NCI-H82 treated with DMSO at 0.1 percent for 48 hours (cell line): ENCODE results near the gene IGF1.
"Not testable (repeated sequence)": the region's sequence is repeated elsewhere in the genome, so short reads cannot be mapped to it uniquely, and the experiment has no call there.

Source experiments
- DNase-seq: peaks from one replicate; lab custom pipeline; 2025; ENCODE audit not compliant: unreplicated experiment; lab: John Stamatoyannopoulos, UW

IGF1 gene

DNA sequence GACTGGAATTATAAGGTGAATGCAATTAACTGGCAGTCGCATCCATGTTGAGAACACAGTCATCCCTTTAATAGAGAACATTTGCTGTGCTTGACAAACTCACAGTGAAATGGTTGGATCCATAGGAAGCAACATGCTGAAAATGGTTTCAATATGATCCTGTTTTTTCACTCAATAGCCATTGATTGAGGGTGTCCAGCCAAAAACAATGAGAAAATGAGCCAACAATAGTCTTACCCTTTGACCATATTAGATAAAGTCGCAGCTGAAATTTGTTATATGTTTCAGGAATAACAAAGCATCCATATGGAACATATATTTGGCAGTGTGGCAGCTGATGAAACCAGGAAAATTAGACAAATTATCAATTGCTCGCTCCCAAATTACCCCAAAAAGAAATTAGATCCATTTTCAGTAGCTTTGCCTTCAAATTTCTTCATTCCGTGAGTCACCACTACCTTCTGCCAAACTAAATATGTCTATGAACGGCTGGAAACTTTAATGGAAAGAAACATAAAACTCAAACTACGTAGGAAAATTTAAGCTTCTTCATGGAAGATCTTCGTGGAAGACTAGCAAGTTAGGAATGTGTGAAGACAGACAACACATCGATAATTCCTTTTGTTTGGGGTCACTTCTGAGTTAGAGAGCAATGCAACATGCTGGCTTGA is 17.4 kb downstream of the IGF1 start:
- DNase-seq: no peak

DNA sequence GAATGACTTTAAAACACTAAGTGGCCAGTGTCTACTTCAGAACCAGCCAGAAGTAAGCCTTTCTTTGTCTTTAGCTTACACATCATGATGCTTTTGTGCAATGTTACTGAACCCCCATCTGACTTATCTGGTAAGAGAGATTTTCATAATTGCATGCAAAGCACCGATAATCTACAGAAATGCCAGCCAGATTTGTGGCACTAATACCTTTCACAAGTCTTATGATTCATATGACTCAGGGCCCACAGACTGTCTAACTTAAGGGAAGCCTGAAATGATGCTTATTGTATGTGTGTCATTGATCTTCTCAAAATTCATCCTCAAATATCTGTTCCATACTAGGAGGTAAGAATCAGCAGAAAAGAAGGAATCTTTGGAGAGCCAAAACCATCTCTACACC is 18.0 kb downstream of the IGF1 start:
- no peak for DNase-seq

DNA sequence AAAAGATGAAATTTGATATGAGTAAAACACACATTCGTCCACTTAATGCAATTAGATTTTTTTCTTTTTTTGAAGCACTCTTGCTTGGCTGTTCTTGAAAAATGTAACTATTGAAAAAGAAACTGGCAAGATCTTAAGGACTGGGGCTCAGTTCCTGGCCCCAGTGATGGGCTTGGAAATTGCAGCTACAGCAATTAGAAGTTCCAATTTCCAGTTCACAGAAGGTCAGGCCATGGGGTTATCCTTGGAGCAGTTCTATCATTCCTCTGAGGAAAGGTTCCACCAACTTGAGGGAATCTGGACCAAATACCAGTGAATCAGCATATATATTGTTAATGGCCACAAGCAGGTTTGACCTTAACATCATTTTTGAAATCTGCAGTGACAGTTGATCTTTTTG is 18.9 kb downstream of the IGF1 start:
- DNase-seq: no peak

DNA sequence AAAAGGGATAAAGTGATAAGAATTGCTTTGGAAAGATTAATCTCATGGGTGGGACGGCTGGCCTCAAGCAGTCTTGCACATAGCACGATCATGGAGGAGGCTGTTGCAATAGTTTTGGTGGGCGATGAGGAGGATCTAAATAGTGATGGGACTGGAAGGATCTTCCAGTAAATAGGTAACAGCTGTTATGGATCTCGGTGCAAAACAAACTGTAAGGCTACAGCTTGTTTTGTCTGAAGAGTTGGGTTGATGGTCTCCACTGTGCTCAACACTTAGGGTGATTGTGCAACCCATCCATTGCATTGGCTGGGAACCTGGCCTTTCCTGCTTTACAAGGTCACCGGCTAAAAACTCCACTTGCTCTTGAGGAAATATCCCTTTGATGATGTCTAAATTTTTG is 21.0 kb downstream of the IGF1 start:
- no peak for DNase-seq

DNA sequence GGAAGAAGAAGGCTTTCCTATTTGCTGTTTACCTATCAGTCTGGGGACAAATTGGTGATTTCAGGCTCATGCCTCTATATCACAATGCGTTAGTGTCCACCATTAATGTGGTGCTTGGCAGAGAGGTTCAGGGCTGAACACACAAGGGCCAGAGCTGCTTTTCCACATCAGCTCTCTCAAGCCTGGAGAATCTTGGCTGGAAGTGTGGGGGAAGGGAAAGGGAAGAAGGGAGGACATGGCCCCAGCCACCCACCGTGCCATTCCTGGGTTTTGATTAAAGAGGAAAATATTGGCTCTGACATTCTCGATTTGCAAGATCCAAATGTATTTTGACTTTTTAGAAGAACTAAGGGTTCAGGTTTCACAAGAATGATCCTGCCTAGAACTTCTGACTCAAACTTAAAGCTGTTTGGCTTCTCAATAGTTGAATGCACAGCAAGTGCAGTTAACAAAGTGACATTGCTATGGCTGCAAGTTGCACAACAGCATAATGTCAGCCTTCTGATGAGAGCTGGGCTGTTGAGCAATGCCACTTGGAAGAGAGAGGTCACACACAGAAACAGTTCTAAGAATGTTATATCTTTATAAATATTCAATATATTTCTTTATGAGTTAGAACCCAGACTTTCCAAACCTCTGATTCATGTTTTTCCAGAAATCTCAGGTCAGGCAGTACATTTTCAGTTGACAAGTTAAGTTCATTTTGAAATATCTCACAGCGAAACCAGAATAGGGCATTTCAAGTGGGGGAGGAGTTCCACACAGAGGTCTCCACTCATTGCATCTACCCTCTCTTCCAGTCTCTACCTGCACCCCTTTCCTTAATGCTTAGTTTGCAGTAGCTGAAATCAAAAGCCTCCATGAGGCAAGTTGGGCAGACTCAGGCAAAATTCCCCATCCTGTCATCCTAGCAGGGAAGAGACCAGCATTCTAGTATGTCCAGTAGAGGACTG is 25.3 kb downstream of the IGF1 start:
- DNase-seq: no peak

DNA sequence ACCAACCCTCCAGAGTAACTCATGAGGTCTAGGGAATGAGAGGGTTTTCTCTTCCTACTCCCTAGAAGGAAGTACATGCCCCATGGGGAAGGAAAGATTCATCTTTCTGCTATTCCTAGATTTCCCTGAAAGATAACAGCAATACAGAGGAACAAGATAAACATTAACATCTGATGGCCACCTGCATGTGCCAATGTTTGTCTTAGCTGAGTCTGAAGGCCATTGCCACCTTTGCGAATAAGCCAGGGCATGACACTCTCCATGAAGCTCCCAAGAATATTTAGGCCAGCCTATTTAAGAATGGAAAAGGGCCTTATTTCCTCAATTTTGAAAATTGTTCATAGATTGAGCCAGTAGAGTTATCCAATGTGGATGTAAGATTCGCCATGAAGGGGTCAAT is 26.0 kb downstream of the IGF1 start:
- no peak for DNase-seq

DNA sequence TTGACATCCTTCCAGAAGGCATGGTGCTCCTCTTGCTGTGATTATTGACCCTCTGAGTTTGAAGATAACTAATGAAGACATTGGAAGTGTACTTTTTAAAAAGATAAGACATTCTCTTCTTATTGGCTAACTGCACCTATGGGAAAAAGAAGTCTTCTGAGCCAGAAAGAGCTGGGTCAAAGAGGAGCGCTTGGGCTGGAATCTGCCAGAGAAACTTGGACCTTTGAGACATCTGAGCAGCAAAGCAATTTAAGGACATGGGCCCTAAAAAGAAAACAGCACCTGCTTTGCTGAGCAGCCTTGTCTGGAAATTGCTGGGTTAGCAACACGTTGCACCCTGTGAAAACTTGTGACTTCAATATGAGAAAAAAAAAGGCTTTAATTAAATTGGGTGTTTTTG is 27.8 kb downstream of the IGF1 start:
- DNase-seq: no peak

DNA sequence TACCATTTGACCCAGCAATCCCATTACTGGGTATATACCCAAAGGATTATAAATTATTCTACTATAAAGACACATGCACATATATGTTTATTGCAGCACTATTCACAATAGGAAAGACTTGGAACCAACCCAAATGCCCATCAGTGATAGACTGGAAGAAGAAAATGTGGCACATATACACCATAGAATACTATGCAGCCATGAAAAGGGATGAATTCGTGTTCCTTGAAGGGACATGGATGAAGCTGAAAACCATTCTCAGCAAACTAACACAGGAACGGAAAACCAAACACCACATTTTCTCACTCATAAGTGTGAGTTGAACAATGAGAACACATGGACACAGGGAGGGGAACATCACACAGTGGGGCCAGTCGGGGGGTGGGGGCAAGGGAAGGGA is 31.3 kb downstream of the IGF1 start:
- DNase-seq: not testable (repeated sequence)

DNA sequence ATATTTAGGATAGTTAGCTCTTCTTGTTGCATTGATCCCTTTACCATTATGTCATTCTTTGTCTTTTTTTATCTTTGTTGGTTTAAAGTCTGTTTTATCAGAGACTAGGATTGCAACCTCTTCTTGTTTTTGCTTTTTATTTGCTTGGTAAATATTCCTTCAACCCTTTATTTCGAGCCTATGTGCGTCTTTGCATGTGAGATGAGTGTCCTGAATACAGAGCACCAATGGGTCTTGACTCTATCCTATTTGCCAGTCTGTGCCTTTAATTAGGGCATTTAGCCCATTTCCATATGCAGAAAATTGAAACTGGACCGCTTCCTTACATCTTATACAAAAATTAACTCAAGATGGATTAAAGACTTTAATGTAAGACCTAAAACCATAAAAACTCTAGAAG is 32.9 kb downstream of the IGF1 start:
- DNase-seq: not testable (repeated sequence)

DNA sequence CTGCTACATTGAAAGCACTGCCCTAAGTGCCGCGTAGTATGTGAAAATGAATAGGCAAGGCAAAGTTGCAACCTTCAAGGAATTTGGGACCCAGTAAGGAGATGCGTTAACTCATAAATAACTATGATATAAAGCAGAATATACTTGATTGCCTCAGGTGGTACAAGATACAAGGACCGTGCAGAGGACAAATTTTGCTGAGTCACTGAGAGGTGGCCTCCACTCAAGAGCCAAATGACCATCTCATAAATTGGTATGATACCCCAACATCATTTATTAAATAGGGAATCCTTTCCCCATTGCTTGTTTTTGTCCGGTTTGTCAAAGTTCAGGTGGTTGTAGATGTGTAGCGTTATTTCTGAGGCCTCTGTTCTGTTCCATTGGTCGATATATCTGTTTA is 35.7 kb downstream of the IGF1 start:
- DNase-seq: no peak

DNA sequence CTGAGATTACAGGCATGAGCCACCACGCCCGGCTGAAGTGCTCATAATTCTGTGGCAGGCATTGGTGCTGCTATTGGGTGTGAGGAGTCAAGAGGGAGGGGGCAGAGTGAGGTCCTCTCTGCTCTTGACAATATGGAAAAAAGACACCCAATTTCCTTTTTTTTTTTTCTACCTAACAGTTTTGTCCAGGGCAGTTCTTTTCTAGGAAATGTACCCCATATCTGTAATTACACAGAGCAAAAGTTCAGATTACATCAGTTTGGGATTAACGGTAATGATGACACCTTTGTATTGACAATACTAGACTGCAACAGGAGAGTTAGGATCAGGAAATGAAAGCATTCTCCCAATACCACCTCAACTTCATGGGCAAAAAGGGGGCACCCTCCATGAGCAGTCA is 36.3 kb downstream of the IGF1 start:
- no peak for DNase-seq

DNA sequence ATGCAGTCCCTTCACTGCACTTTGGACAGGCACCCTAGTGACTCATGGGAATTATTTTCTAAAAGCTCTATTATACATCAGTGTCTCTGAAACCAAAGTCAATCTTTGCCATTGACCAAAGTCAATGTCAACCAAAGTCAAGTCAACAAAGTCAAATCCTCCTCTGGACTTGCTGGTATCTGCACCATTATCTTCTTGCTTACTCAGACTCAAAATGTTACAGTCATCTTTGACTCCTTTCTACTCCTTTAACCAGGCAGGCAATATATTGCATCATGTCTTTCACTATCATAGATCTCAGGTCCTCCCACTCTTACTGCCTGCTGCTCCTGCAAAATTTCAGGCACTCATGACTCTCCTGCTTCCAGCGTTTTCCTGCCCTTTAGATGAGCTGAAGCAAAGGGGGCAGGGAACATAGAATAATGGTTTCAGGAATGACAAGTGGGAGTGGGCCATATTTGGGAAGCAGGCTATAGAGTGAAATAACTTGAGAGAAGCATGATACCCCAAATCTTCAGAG is 39.2 kb downstream of the IGF1 start:
- DNase-seq: no peak

DNA sequence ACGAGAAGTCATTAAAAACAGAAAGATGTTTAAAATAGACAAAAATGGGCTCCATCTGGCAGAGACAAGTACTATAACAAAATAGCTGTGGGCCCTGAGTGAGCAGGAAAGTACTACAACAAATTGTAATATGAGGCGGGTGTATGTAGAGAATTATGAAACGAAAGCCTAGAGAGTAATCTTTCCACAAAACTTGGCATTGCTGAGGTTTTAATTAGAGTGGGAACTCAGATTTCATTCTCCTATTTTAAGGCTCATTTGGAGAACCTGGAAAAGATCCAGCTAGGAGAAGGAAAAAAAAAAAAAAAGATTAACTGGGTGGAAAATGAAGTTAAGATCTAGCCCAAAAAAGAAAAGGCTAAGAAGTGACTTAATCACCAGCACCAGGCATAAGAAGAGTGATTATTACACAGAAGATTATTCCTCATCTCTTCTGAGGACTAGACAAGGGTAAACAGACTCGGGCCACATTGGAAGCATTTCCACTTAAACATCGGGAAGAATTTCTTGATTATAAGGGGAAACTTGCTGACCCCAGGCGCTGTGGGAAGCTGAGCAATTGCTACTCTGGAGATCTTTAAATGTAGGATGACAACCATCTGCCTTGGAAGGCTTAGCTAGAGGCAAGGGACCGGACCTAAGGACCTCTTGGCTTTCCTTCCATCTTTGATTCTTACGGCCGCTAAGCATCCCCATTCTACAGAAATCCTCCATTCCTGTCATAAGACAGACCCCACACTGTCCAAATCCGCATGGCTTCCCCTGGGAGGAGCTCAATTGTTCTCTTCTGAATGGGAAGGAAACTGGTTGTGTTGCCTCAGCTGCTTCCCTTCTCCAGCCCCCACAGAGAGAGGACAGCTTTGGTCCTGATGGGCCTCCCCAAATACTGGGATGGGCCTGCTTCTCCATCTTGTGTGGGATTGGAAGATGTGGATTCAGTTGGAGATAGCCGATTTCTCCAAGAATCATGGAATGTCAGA is 40.6 kb downstream of the IGF1 start:
- DNase-seq: no peak

DNA sequence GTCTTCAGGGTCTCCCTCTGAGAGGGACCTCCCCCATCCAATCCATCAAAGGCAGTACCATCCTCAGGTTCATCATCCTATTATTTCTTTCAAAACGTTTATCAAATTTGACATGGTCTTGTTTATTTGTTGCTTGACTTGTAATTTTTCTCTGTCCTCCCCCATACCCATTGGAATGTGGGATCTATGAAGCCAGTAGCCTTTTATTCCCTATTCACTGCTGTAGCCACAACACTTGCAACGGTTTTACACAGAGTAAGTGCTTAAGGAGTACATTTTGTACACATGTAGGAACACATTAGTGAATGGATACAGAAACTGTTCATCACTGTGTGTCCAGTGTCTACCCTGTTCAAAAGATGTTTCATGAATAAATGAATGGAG is 41.5 kb downstream of the IGF1 start:
- DNase-seq: no peak

DNA sequence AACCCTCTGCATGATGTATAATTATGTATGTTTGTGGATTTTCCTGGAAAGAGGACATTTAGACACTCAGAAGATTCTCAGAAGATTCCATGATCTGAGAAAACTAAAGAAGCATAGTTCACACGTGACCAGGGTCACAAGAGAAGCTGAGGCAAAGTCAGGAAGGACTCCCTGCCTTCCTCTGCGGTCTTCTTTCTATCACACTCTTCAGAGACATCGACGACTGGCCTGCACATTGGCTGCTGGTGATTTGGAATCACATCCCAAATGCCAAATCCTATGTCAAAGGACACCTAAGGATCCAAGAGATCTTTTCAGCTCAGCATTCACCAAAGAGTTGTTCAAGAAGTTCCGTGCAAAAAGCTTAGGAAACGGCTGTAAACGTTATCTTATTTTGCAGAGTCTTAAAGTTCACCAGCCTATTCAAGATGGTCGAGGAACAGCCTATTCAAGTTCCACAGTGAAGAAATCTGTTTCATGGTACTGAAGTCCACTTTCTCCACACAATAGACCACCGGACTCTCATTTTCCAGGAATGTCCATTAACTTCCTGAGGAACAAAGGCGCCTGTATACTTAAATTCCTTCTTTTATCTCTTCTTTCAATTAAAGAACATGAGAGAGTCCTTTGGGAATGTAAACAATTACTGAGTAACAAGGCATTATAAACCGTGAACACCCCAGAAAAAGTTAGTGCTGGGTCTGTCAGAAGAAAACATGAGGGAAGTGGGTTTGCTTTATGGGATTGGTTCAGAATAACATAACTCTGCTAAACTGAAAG is 42.1 kb downstream of the IGF1 start:
- no peak for DNase-seq

DNA sequence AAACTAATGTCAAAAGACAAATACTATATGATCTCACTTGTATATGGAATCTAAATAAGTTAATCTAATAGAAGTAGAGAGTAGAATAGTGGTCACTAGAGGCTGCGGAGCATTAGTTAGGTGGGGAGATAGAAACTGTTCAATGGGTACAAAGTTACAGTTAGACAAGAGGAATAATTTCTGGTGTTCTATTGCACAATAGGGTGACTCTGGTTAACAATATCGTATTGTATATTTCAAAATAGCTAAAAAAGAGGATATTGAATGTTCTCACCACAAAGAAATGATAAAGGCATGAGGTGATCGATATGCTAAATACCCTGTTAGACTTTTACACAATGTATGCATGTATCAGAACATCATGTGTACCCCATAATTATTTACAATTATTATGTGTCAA is 42.9 kb downstream of the IGF1 start:
- DNase-seq: no peak

DNA sequence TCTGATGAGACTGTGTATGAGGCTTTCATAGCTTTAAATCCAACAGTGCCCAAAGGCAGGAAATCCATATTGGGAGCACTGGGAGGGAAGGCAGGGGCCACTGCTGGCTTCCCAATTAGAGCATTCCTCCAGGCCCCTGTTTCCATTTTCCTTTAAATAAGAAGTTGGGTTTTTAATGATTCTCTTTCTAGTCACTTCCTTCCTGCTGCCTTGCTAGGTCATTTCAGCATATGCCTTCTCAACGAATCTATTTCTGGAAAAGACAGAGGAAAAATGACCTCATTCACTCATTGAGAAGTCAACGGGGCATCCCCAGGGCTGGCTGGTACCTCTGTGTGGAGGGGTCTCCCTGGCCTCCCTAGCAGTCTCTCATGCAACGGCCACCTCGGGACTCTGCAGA is 43.5 kb downstream of the IGF1 start:
- DNase-seq: no peak

DNA sequence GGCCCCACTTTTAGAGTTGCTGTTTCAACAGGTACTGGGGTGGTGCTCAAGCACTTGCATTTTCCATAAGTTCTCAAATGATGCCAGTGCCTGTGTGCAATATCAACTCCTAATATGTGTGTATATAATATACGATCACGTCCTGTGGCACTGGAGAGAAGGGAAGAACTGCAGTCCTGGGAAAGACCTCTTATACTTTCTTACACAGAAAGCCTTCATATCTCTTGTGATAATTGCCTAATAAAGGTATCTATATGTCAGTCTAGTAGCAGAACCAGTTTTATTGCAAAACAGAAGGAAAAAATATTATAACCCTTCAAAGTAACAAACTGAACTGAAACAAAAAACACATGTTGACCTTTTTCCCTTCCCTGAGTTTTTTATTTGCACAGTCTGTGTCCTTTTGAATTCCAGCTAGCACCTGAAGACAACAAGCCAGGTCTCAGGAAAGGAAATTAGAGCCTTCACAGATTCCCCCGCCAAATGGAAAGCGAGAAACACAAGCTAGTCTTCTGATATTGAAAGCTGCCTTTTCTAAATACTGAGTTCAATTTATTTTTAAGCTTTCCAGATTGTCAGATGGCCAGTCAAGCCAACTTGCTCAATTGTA is 44.4 kb downstream of the IGF1 start:
- no peak for DNase-seq

DNA sequence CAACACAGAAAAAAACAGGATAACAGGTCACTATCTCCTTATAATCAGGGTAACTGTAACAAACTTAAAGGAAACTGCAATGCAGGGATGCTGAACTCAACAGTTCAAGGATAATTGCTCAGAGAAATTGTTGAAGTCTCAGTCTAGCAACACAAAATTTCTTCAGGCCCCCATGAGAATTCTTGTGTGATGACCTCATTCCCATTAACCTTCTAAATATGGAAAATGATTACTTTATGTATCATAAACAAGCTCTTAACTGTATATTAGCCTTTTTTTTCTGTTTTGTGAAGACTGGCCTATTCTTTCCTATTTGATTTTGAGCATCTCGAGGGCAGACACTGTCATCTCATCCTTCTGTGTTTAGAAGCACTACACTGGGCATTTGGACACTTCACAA is 47.1 kb downstream of the IGF1 start:
- DNase-seq: no peak

DNA sequence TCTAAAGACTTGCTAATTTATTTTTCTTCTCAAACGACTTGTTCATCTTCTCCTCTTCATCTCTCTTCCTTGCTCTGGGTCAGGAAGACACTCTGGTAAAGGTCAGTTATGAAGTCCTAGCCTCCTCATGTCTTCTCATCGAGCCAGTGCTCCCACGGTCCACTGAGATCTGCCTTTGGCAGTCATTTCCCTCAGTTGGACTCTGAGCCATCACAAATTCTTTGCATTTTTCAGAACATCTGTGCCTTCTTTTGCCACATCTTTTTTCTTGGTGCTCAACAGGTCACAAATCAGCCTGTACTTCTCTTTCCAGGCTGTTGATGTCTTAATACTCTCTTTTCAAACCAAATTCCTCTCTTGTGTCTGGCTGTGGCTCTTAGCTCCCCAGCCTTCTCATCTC is 49.7 kb downstream of the IGF1 start:
- DNase-seq: no peak
